ENCODE data around the gene FGG. TPM values are rescaled to one million over a fixed set of nuclear protein-coding genes. Genes with fewer than 3 reads are reported as not detected.

FGG gene
- total and polyA plus RNA-seq, 8 donors, result 1.2 to 384 (median 6.7) TPM; not detected in 4

DNA sequence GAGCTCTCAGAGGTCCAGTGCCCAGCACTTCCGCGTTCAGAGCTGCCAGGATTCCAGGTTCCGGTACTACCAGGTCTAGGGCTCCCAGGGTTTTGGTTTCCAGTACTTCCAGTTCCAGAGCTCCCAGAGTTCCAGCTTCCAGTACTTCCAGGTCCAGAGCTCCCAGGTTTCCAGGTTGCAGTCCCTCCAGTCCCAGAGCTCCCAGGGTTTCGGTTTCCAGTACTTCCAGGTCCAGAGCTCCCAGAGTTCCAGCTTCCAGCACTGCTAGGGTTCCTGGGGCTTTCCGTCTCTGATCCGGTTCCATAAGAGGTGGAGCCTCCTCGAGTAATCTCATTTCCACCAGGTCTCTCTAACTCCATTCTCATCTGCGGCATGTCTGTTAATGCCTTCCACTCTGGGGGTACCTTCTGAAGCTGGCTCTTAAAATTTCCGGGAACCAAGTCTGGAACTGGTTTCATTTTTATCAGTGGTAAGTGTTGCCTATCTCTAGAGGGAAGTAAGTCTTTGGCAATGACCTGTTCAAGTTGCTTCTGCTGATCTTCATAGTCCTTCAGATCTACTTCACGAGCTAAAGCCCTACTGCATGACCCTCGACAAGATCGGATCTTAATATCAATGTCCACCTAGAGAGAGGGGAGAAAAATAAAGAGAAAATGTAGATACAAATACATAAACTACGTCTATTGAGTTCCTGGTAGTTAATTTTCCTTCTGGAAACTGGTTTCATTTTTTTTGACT lies 26.0 kb downstream of the FGG start:
- H3K27me3 ChIP-seq, result no peaks in the 10 kb centered on the region
- ATAC-seq, result no peak
- TF ChIP-seq CTCF (IDR thresholded peaks at IDR 0.05), result no peak
- peaks cover 0 to 2% of the 10 kb centered on the region in 2 donors for H3K4me1 ChIP-seq
- no peaks in the 10 kb centered on the region for H3K9me3 ChIP-seq
- H3K4me3 ChIP-seq, result no peak overlapping the region
- H3K36me3 ChIP-seq, result no peaks in the 10 kb centered on the region
- no peak overlapping the region for H3K27ac ChIP-seq
- DNase-seq, result no peak
- intact Hi-C loops (cut with DNase I), result no loop called here

GRCh38 chr4:154585369-154586018 lies 27.0 kb downstream of the FGG start:
- Histone ChIP-seq H3K36me3 (no peaks in the 10 kb centered on the region), H3K4me3 (no peak overlapping the region), H3K27me3 (no peaks in the 10 kb centered on the region), H3K27ac (no peak overlapping the region), H3K4me1 (peaks cover 0 to 2% of the 10 kb centered on the region in 2 donors), H3K9me3 (no peaks in the 10 kb centered on the region)
- DNase-seq, result no peak
- no peak for TF ChIP-seq CTCF (IDR thresholded peaks at IDR 0.05)
- ATAC-seq, result no peak
- intact Hi-C loops (cut with DNase I), result no loop called here

DNA sequence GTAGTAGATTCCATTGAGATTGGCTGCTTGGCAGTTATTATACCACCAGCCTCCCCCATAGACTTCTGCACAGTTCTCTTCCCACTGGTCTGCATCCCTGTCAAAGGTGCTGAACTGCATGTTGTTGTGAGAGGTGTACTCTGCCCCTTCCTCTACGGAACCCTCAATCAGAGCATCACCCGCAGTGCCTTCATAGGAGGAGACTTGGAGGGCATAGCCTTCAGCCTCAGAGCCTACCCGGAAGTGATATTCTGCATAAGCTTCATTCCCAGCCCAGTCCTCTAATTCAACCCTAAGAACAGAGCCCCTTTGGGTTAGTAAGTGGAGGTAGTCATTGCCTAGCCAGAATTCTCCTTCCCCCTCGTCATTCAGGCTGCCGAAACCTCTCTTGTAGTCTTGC lies 28.2 kb downstream of the FGG start:
- DNase-seq, result no peak
- Histone ChIP-seq H3K27me3 (no peaks in the 10 kb centered on the region), H3K36me3 (no peaks in the 10 kb centered on the region), H3K9me3 (no peaks in the 10 kb centered on the region), H3K4me1 (no peaks in the 10 kb centered on the region), H3K4me3 (no peak overlapping the region), H3K27ac (no peak overlapping the region)
- ATAC-seq, result no peak
- TF ChIP-seq CTCF (IDR thresholded peaks at IDR 0.05), result no peak
- intact Hi-C loops (cut with DNase I), result no loop called here

DNA sequence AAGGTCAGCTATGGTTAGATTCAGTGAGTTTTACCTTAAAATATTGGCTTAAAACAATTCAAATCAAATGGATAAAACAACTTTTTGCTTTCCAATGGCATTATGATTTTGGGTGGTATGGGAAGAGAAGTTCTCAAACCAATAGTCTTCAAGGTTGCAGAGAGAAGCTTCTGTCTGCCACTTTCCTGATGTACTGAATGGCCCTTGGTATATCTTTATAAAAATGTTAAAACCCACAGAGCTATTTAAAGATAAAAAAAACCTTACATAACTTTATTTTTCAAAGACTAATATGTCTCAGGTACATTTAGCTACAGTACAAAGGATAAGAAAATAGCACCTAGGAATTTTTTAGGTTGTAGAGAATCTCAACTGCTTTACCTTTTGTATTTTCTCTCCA lies 28.8 kb downstream of the FGG start:
- intact Hi-C loops (cut with DNase I), result no loop called here
- H3K36me3 ChIP-seq, result no peaks in the 10 kb centered on the region
- no peak for TF ChIP-seq CTCF (IDR thresholded peaks at IDR 0.05)
- ATAC-seq (no peak), DNase-seq (no peak)
- no peak overlapping the region for H3K4me3 ChIP-seq
- no peaks in the 10 kb centered on the region for H3K27me3 ChIP-seq
- no peaks in the 10 kb centered on the region for H3K9me3 ChIP-seq
- H3K4me1 ChIP-seq, result no peaks in the 10 kb centered on the region
- H3K27ac ChIP-seq, result no peak overlapping the region

GRCh38 chr4:154583230-154583629 lies 29.2 kb downstream of the FGG start:
- ATAC-seq (no peak), DNase-seq (no peak)
- Histone ChIP-seq H3K36me3 (no peaks in the 10 kb centered on the region), H3K4me3 (no peak overlapping the region), H3K9me3 (no peaks in the 10 kb centered on the region), H3K27me3 (no peaks in the 10 kb centered on the region), H3K4me1 (no peaks in the 10 kb centered on the region), H3K27ac (no peak overlapping the region)
- intact Hi-C loops (cut with DNase I), result no loop called here
- no peak for TF ChIP-seq CTCF (IDR thresholded peaks at IDR 0.05)
